C4-2B (cell line): ENCODE results near the gene DNTTIP2.

Experiments used
- CTCF ChIP-seq: fragments of 450-650 bp; conservative IDR thresholded peaks from 2 replicates; pipeline ENCODE4 v1.5.1; 2017; ENCODE audit warnings: mild to moderate bottlenecking
- ZFX ChIP-seq: fragments of 450-650 bp; IDR thresholded peaks from 2 replicates; pipeline ENCODE4 v1.6.1; 2017

- no peak for TF ChIP-seq CTCF
- TF ChIP-seq ZFX: no peak
Observed at GRCh38 chr1:93839753-93840152, 39.3 kb downstream of the DNTTIP2 start.
